ENCODE data around the gene ATP6V0E1. TPM values are rescaled to one million over a fixed set of nuclear protein-coding genes. Genes with fewer than 3 reads are reported as not detected.

ATP6V0E1 gene
- total and polyA plus RNA-seq, 2 experiments from 2014 or later: 75.9 to 250 TPM

DNA sequence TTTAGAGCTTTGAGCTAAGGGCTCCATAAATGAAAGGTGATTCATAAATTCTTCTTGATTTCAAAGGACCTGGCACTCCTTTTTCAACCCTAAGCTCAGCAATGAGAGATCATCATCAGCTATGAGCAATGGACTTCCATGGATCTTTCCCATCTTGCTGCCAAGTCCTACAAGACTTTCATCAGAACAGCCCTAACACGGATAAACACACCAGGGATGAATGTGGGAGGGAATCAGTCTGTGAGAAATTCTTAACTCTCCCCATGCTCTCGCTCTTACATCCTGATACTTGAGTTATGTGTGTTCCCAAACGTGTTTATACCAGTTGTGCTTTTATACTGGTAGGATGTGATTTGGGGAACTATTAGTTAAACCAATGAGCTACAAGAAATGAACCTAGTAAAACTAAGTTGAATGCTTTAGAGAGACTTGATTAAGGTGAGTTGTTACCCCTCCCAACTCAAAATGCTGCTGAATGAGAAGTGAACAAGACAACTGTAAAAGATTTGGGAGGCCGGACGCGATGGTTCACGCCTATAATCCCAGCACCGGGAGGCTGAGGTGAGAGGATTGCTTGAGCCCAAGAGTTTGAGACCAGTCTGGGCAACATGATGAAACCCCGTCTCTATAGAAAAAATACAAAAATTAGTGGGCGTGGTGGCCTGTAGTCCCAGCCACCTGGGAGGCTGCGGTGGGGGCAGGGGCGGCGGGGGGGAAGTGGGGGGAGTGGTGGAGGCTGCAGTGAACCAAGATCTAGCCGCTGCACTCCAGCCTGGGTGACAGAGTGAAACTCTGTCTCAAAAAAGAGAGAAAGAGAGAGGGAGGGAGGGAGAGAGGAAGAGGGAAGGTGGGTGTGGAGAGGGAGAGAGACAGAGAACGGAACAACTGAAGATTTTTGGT lies 29.5 kb upstream of the ATP6V0E1 start (continued):
- TF ChIP-seq EZH2phosphoT487 (IDR thresholded peaks at IDR 0.05; ENCODE audit: unreplicated experiment) (no peak), EZH2 (IDR thresholded peaks at IDR 0.05; ENCODE audit: low read depth, unreplicated experiment) (no peak), ZNF114 (CRISPR knock-in tag; IDR thresholded peaks at IDR 0.05) (no peak), NANOG (IDR thresholded peaks at IDR 0.05; ENCODE audit: borderline replicate concordance) (no peak), CREB1 (CRISPR knock-in tag; IDR thresholded peaks at IDR 0.05; ENCODE audit: low read depth) (no peak)
- TF ChIP-seq, protein P1, sequence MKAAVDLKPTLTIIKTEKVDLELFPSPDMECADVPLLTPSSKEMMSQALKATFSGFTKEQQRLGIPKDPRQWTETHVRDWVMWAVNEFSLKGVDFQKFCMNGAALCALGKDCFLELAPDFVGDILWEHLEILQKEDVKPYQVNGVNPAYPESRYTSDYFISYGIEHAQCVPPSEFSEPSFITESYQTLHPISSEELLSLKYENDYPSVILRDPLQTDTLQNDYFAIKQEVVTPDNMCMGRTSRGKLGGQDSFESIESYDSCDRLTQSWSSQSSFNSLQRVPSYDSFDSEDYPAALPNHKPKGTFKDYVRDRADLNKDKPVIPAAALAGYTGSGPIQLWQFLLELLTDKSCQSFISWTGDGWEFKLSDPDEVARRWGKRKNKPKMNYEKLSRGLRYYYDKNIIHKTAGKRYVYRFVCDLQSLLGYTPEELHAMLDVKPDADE (IDR thresholded peaks at IDR 0.05): no peak
- TF ChIP-seq, protein P2, sequence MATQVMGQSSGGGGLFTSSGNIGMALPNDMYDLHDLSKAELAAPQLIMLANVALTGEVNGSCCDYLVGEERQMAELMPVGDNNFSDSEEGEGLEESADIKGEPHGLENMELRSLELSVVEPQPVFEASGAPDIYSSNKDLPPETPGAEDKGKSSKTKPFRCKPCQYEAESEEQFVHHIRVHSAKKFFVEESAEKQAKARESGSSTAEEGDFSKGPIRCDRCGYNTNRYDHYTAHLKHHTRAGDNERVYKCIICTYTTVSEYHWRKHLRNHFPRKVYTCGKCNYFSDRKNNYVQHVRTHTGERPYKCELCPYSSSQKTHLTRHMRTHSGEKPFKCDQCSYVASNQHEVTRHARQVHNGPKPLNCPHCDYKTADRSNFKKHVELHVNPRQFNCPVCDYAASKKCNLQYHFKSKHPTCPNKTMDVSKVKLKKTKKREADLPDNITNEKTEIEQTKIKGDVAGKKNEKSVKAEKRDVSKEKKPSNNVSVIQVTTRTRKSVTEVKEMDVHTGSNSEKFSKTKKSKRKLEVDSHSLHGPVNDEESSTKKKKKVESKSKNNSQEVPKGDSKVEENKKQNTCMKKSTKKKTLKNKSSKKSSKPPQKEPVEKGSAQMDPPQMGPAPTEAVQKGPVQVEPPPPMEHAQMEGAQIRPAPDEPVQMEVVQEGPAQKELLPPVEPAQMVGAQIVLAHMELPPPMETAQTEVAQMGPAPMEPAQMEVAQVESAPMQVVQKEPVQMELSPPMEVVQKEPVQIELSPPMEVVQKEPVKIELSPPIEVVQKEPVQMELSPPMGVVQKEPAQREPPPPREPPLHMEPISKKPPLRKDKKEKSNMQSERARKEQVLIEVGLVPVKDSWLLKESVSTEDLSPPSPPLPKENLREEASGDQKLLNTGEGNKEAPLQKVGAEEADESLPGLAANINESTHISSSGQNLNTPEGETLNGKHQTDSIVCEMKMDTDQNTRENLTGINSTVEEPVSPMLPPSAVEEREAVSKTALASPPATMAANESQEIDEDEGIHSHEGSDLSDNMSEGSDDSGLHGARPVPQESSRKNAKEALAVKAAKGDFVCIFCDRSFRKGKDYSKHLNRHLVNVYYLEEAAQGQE (IDR thresholded peaks at IDR 0.05; ENCODE audit: unreplicated experiment): no peak

DNA sequence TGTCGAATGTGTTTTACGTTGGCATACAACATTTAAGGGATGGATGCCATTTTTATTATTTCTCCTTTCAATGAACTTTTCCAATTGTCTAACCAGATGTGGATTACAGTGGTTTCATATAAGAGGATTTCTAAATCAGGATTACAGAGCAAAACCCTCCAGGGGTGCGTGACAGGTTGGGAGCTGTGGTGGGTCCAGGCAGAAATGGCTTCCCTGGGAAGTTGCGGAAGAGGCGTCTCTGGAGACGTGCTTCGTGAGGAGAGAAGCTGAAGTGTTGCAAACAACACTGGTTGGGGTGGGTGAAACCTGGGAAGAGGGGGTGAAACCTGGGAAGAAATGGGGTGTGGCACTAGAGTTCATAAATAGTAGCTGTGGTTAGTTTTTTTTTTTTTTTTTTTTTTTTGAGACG lies 28.8 kb upstream of the ATP6V0E1 start:
- no peak overlapping the region for H3K27ac Mint-ChIP-seq
- H3K9me3 Mint-ChIP-seq: no peaks in the 10 kb centered on the region
- TF ChIP-seq EZH2phosphoT487 (IDR thresholded peaks at IDR 0.05; ENCODE audit: unreplicated experiment) (no peak), POLR2AphosphoS5 (IDR thresholded peaks at IDR 0.05; ENCODE audit: low read depth) (no peak), STAT1 (IDR thresholded peaks at IDR 0.05; ENCODE audit: unreplicated experiment) (no peak), ZNF331 (CRISPR knock-in tag; IDR thresholded peaks at IDR 0.05; ENCODE audit: low read depth) (no peak), NANOG (IDR thresholded peaks at IDR 0.05; ENCODE audit: borderline replicate concordance) (no peak), ZNF114 (CRISPR knock-in tag; IDR thresholded peaks at IDR 0.05) (no peak), JUNB (IDR thresholded peaks at IDR 0.05; ENCODE audit: unreplicated experiment) (no peak), EZH2 (IDR thresholded peaks at IDR 0.05; ENCODE audit: low read depth, unreplicated experiment) (no peak), CREB1 (CRISPR knock-in tag; IDR thresholded peaks at IDR 0.05; ENCODE audit: low read depth) (no peak)
- TF ChIP-seq, protein P2 (IDR thresholded peaks at IDR 0.05; ENCODE audit: unreplicated experiment): no peak
- TF ChIP-seq, protein P1 (IDR thresholded peaks at IDR 0.05): no peak

More for the DNA sequence above, 28.8 kb upstream of the ATP6V0E1 start:
- Mint-ChIP-seq H3K4me1 (peaks cover 1% of the 10 kb centered on the region; the same call in 2 of the 3 replicates), H3K4me3 (no peak overlapping the region), H3K36me3 (ENCODE audit: low read depth) (peaks cover 6% of the 10 kb centered on the region; the same call in 1 of the 3 replicates), H3K27me3 (ENCODE audit: insufficient read depth, low read depth, poor library complexity) (peaks cover 18% of the 10 kb centered on the region)
- Histone ChIP-seq H3K27ac (ENCODE audit: low read depth) (no peak overlapping the region), H2AFZ (no peak overlapping the region), H3K36me3 (ENCODE audit: insufficient read depth) (no peaks in the 10 kb centered on the region), H4K20me1 (replicated peaks; ENCODE audit: insufficient read depth) (peaks cover 11% of the 10 kb centered on the region; the same call in 1 of the 2 replicates), H3K4me1 (ENCODE audit: insufficient read depth) (0 out of 2 replicates have a peak, but pooled peaks cover under 1% of the 10 kb centered on the region), H3K79me2 (replicated peaks; ENCODE audit: insufficient read depth) (no peaks in the 10 kb centered on the region; the same call in 1 of the 2 replicates), H3F3A (replicated peaks; ENCODE audit: low read depth) (no peaks in the 10 kb centered on the region), H3K9me2 (ENCODE audit: insufficient read depth) (no peaks in the 10 kb centered on the region), H3K4me3 (no peak overlapping the region), H3K4me2 (no peak overlapping the region), H3K27me3 (ENCODE audit: insufficient read depth) (peaks cover 22% of the 10 kb centered on the region)
- ATAC-seq: no peak
- no peak for DNase-seq (ENCODE audit: low spot score)

All from GM23338 (cell line).